ENCODE measurements around the gene PIK3R3.
A peak's percentile ranks its signal among the peaks of the same experiment; 100 is the strongest.

Gene PIK3R3

GRCh38 chr1:46132529-46133180 is at the start of gene PIK3R3:
Gene PIK3R3 (minus strand): TSS chr1:46132629. CDS start chr1:46131952, 677 bp downstream.
- peak; percentile 87 to 88 for DNase-seq (ENCODE audit: low read depth in 2 of 2)

DNA sequence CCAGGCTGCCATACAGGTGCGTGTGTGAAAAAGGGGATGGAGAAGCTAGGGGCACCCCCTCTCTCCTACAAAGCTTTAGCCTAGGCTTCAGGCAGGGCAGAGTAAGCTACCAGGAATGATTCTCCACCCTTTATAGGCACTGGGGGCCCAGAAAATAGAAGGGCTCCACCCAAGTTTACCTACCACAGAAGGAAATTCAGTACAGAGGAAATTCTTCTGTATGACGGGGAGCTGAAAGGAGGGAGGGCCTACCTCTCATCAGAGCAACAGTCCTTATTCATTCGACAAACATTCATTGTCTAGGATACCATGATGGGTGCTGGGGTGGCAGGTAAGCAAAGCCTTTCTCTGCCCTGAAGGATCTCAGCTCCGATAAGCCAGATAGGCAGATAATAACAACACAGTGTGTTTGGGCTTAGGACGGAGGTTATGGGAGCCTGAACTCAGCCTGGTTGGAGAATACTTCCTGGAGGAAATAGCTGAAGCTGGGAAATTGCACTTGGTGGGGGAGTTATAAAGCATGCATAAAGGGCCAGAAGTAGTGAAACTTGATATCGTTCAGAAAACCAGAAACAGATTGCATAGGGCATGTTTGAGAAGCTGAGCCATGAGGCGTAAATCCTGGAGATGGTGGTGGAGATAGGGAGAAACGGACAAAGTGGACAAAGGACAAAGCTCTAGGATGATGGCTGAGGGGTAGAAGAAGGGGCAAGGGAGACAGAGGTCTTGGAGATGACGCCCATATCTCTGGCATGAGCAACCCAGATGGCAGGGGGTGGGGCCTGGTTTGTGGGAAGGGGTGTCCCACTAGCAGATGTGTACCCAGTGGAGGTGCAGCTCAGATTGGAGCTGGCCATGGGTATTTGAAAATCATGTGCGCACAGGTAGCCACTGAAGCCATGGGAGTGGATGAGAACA is 49.2 kb upstream of the PIK3R3 start:
- no peak for DNase-seq (ENCODE audit: low read depth in 2 of 2)

DNA sequence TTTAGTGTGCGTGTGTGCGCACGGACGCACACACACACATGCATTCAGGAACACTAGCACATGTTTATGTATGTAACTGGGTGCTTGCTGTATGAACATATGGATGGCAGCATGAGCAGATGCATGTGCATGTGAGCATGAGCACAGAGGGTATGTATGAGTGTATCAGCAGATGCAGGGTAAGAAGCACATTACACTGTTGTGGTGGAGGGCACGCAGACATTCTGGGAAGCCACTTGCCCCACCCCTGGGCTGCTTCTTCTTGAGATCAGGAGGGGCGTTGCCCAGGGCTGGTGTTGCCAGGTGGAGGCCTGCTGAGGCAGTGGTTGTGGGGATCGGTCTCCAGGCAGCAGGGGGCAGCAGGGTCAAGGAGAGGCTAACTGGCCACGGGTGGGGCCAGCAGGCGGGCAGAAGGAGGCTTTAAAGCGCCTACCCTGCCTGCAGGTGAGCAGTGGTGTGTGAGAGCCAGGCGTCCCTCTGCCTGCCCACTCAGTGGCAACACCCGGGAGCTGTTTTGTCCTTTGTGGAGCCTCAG is 47.7 kb upstream of the PIK3R3 start:
- no peak for DNase-seq (ENCODE audit: low read depth in 2 of 2)

DNA sequence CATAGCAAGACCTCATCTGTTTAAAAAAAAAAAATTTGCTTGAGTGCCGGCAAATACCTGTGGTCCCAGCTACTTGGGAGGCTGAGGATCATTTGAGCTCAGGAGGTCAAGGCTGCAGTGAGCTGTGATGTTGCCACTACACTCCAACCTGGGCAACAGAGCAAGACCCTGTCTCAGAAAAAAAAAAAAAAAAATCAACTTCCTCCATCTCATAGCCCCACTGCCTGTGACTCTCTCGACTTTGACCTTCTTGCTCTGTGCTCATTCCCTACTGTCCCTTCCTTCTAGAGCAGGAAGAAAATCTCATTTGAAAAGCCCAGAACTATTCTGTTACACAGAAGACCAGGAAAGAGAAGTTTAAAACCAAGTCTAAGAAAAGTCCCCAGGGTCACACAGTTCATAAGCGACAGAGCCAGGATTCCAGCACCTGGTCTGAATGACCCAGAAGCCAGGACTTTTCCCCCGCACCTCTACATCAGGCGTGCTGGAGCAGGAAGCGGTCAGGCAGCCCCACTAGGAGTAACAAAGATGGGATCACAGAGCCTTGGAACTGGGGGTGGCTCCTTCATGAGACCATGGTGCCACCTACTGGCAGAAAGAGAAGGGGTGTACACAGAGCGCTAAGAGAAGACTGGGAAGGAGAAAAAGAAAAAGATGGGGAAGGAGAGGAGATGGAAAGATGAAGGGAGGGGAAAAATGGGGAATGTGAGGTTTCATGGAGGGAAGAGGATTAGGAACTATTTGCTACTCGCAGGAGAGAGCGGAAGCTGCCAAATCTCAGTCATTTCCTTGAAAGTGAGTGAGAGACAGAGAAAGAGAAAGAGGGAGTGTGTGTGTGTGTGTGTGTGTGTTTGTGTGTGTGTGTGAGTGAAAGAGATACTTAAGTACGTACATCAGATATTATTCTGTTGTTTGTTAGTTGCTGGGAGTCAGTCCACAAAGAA is 47.0 kb upstream of the PIK3R3 start:
- DNase-seq (ENCODE audit: low read depth in 2 of 2), result no peak

- no peak for DNase-seq (ENCODE audit: low read depth in 2 of 2)
Measured at GRCh38 chr1:46176211-46176865, 43.9 kb upstream of the PIK3R3 start, which contains the start of gene P3R3URF. Gene P3R3URF (minus strand): TSS chr1:46176488. CDS start chr1:46176471, 17 bp downstream.

GRCh38 chr1:46175243-46175642 is 42.8 kb upstream of the PIK3R3 start:
- DNase-seq (ENCODE audit: low read depth in 2 of 2), result no peak

- no peak for DNase-seq (ENCODE audit: low read depth in 2 of 2)
Measured at GRCh38 chr1:46174448-46175231, 42.2 kb upstream of the PIK3R3 start, which contains the start of gene TSPAN1. Gene TSPAN1 (plus strand): TSS chr1:46175087. CDS start chr1:46181108, 6,021 bp downstream.

GRCh38 chr1:46173361-46173856 is 41.0 kb upstream of the PIK3R3 start:
- no peak for DNase-seq (ENCODE audit: low read depth in 2 of 2)

DNA sequence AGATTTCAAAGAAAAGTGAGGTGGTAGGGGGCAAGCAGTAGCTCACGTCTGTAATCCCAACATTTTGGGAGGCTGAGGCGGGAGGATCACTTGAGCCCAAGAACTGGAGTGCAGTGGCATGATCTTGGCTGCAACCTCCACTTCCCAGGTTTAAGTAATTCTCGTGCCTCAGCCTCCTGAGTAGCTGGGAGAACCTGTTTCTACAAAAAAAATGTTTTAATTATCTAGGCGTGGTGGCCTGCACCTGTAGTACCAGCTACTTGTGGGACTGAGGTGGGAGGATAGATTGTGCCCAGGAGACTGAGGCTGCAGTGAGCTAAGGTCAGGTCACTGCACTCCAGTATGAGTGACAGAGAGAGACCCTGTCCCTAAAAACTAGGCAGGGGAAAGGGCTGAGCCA is 39.9 kb upstream of the PIK3R3 start:
- DNase-seq (ENCODE audit: low read depth in 2 of 2), result no peak

GRCh38 chr1:46171871-46172270 is 39.4 kb upstream of the PIK3R3 start:
- DNase-seq (ENCODE audit: low read depth in 2 of 2), result no peak

DNA sequence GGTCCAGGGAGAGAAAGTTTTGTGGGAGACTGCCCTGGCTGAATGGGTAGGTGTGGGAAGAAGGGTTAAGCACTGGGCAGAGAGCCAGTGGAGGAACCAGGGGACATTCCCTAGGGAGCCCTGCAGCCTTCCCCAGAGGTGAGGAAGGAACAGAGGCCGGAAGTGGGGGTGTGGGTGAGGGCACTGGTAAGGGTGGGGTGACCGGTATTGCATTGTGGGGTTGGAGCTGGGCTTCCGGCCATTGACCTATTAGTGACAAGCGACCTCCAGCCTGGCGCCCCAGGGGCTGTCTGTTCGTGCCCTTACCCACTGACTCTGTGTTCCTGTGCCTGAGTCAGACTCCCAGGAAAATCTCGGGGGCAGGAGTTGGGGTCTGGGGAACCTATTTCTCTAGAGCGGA is 38.9 kb upstream of the PIK3R3 start:
- no peak for DNase-seq (ENCODE audit: low read depth in 2 of 2)

DNA sequence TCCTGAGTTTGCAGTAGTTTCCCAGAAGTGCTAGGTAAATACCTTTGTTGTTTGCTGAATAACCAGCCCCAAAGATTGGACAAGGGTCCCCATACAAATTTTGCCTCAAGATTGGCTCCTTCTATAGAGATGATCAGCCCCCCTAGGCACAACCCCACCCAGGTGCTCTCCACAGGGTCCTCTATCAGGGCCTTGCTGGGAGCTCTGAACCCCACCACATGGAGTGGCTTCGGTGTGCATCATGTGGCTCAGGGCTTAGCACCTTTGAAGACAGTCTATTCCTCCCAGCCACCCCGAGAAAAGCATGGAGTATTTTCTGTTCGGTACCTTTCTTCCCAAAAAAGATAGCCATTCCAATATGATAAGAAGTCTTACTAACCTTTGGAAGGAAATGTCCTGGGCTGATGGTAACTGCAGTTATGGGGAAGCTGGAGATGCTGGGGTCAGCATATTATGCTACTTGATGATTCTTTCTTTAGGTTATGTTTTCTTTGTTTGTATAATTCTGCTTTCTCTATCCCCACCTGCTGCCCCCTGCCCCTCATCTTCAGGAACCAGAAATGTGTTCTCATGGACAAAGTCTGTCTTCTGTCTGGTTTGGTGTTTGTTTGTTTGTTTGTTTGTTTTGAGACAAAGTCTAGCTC is 37.5 kb upstream of the PIK3R3 start:
- no peak for DNase-seq (ENCODE audit: low read depth in 2 of 2)

DNA sequence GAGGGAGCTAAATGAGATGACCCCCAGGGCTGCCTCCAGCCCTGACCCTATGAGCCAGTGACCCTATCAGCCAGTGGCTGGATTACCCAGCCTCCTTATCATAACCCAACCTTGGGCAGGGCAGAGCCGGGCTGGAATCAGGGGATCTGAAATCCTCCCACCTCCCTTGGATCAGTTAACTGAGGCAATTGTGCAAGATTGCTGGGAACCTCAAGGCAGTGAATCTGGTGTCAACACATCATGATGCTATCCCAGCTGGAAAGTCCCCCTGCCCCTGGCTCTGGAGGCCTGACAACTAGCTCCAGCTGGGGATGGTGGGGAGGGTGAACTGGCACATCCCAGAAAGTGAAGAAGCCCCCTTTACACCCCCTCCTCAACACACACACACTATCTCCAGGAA is 36.0 kb upstream of the PIK3R3 start:
- DNase-seq (ENCODE audit: low read depth in 2 of 2), result no peak

- no peak for DNase-seq (ENCODE audit: low read depth in 2 of 2)
Measured at GRCh38 chr1:46166521-46167462, 34.4 kb upstream of the PIK3R3 start.

- DNase-seq (ENCODE audit: low read depth in 2 of 2), result no peak
Measured at GRCh38 chr1:46160212-46160611, 27.8 kb upstream of the PIK3R3 start.

DNA sequence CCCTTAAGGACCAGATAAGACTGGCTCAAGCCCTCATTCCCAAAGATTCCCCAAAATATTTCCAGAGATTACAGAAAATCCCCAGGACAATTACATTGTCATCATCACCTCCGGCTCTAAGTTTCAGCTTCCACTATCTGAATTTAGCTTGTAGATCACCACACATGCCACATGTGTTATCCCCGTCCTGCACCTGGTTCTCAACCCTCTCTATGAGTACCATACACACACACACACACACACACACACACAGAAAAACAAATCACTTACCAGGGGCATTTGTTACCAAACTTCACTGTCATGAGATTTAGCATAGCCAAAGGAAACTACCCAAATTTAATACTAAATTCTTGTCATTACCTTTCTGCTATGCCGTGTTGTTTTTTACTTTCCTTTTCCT is 27.1 kb upstream of the PIK3R3 start:
- no peak for DNase-seq (ENCODE audit: low read depth in 2 of 2)

- DNase-seq (ENCODE audit: low read depth in 2 of 2), result no peak
Measured at GRCh38 chr1:46158312-46159281, 26.2 kb upstream of the PIK3R3 start.
